HepG2 (cell line): Measurements from ENCODE around the gene AUP1. TPM values are rescaled to one million over a fixed set of nuclear protein-coding genes. Genes with fewer than 3 reads are reported as not detected.

Source experiments
- PCBP2 ChIP-seq: fragments of 200-400 bp; formaldehyde crosslinking; optimal IDR thresholded peaks from 2 replicates; pipeline ENCODE3; 2018; ENCODE audit warnings: low read length, low read depth; ENCODE audit not compliant: poor library complexity, severe bottlenecking
- SIX1 ChIP-seq: sonication (generic); formaldehyde crosslinking; IDR thresholded peaks from 2 replicates; pipeline ENCODE4 v1.4.0; 2020; ENCODE audit warnings: missing genetic modification reagents, borderline replicate concordance
- SRSF9 ChIP-seq: fragments of 200-400 bp; formaldehyde crosslinking; IDR thresholded peaks from 2 replicates; pipeline ENCODE4 v1.6.1; 2018; ENCODE audit warnings: borderline replicate concordance, mild to moderate bottlenecking, low read depth, low read length; ENCODE audit not compliant: insufficient read depth, poor library complexity, severe bottlenecking
- TAF15 ChIP-seq: fragments of 200-400 bp; formaldehyde crosslinking; IDR thresholded peaks from one replicate; pipeline ENCODE4 v1.6.1; 2018; ENCODE audit warnings: mild to moderate bottlenecking, low read depth, low read length; ENCODE audit not compliant: poor library complexity, severe bottlenecking
- TCF7L2 ChIP-seq: IDR thresholded peaks from 2 replicates; pipeline ENCODE4 v1.6.1; 2011; ENCODE audit warnings: mild to moderate bottlenecking, low read depth, low read length, moderate library complexity
- THAP11 ChIP-seq: IDR thresholded peaks from 2 replicates; pipeline ENCODE4 v1.6.1; 2016; ENCODE audit warnings: missing biosample characterization, missing genetic modification reagents
- TSC22D2 ChIP-seq: sonication (generic); formaldehyde crosslinking; IDR thresholded peaks from 2 replicates; pipeline ENCODE4 v1.5.1; 2020; ENCODE audit warnings: missing genetic modification reagents, mild to moderate bottlenecking, borderline replicate concordance
- ZNF331 ChIP-seq: sonication (generic); formaldehyde crosslinking; IDR thresholded peaks from 2 replicates; pipeline ENCODE4 v1.4.0; 2020; ENCODE audit warnings: missing genetic modification reagents
- ZNF563 ChIP-seq: sonication (generic); formaldehyde crosslinking; IDR thresholded peaks from 2 replicates; pipeline ENCODE4 v1.8.0; 2022; ENCODE audit warnings: mild to moderate bottlenecking, moderate library complexity, missing genetic modification reagents
- ZNF737 ChIP-seq: sonication (generic); formaldehyde crosslinking; IDR thresholded peaks from 2 replicates; pipeline ENCODE4 v1.5.0; 2020; ENCODE audit warnings: missing genetic modification reagents, mild to moderate bottlenecking, borderline replicate concordance
- polyA plus RNA-seq, 8 experiments: library from polyadenylated mRNA; depleted of rRNA in 3 of 8; stranded (reverse) in 7 of 8; unstranded in 1 of 8; fragments of >200 nt; fragmentation: Illumina TruSeq in 4 of 8; extraction: Trizol in 4 of 8; gene quantifications; 2 replicates each; pipeline versions ENCODE4 v1.2.1 to v1.2.3, GENCODE V29; 2011 to 2016; ENCODE audit warnings: low read depth in 4 of 8, missing spikeins in 1 of 8, mixed read lengths in 1 of 8; ENCODE audit not compliant: insufficient read depth in 1 of 8
- total RNA-seq, 5 experiments: library from RNA; depleted of rRNA; stranded (reverse); fragments of >200 nt; fragmentation: Illumina TruSeq; extraction: Trizol; gene quantifications; 2 replicates each; pipeline ENCODE4 v1.2.3, GENCODE V29; 2016; ENCODE audit warnings: low read depth in 1 of 5
- TF ChIP-seq, protein P1 (sequence below): sonication (generic); formaldehyde crosslinking; IDR thresholded peaks from 2 replicates; pipeline ENCODE4 v1.4.0; 2020; ENCODE audit warnings: mild to moderate bottlenecking, missing genetic modification reagents
- TF ChIP-seq, protein P2 (sequence below): sonication (generic); formaldehyde crosslinking; IDR thresholded peaks from 2 replicates; pipeline ENCODE4 v1.8.0; 2022; ENCODE audit warnings: missing genetic modification reagents, mild to moderate bottlenecking, moderate library complexity, borderline replicate concordance
- TF ChIP-seq, protein P3 (sequence below): sonication (generic); formaldehyde crosslinking; conservative IDR thresholded peaks from 2 replicates; pipeline ENCODE4 v1.4.0; 2020; ENCODE audit warnings: mild to moderate bottlenecking, missing genetic modification reagents, moderate library complexity

Gene AUP1
- total and polyA plus RNA-seq, 2 of the 13 experiments (the other 11 are each of a cell fraction or from before 2014, with no cell fraction given): 174 to 267 TPM

DNA sequence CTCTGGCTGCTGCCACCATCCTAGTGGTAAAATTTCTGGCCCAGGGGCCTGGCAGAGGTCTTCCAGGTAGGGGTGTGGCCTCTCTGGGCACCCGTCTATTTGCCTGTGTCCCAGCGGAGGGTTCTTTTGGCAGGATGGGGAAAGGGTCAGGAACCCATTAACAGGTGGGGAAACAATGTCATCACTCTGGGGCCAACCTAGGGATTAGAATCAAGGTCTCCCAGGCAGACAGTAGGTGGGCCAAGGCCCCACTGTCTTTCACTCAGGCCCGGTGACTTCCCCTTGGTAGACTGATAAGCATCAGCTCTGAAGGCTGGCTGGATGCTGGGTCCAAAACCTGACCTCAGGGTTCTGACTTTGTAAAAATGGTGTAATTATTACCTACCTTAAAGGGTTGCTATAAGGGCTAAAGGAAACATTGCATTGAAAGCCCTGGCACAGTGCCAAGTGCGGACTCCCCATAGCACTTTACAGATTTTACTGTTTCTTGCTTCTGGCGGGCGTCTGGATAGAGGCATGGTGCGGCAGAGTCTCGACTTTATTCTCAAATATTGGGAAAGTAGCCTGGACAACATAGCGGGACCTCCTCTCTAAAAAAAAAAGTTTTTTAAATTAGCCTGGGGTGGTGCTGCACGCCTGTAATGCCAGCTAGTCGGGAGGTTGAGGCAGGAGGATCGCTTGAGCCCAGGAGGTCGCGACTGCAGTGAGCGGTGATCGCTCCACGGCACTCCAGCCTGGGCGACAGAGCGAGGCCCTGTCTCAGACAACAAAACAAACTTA, 32.3 kb downstream of the AUP1 start (continued):
- TF ChIP-seq, protein P1, sequence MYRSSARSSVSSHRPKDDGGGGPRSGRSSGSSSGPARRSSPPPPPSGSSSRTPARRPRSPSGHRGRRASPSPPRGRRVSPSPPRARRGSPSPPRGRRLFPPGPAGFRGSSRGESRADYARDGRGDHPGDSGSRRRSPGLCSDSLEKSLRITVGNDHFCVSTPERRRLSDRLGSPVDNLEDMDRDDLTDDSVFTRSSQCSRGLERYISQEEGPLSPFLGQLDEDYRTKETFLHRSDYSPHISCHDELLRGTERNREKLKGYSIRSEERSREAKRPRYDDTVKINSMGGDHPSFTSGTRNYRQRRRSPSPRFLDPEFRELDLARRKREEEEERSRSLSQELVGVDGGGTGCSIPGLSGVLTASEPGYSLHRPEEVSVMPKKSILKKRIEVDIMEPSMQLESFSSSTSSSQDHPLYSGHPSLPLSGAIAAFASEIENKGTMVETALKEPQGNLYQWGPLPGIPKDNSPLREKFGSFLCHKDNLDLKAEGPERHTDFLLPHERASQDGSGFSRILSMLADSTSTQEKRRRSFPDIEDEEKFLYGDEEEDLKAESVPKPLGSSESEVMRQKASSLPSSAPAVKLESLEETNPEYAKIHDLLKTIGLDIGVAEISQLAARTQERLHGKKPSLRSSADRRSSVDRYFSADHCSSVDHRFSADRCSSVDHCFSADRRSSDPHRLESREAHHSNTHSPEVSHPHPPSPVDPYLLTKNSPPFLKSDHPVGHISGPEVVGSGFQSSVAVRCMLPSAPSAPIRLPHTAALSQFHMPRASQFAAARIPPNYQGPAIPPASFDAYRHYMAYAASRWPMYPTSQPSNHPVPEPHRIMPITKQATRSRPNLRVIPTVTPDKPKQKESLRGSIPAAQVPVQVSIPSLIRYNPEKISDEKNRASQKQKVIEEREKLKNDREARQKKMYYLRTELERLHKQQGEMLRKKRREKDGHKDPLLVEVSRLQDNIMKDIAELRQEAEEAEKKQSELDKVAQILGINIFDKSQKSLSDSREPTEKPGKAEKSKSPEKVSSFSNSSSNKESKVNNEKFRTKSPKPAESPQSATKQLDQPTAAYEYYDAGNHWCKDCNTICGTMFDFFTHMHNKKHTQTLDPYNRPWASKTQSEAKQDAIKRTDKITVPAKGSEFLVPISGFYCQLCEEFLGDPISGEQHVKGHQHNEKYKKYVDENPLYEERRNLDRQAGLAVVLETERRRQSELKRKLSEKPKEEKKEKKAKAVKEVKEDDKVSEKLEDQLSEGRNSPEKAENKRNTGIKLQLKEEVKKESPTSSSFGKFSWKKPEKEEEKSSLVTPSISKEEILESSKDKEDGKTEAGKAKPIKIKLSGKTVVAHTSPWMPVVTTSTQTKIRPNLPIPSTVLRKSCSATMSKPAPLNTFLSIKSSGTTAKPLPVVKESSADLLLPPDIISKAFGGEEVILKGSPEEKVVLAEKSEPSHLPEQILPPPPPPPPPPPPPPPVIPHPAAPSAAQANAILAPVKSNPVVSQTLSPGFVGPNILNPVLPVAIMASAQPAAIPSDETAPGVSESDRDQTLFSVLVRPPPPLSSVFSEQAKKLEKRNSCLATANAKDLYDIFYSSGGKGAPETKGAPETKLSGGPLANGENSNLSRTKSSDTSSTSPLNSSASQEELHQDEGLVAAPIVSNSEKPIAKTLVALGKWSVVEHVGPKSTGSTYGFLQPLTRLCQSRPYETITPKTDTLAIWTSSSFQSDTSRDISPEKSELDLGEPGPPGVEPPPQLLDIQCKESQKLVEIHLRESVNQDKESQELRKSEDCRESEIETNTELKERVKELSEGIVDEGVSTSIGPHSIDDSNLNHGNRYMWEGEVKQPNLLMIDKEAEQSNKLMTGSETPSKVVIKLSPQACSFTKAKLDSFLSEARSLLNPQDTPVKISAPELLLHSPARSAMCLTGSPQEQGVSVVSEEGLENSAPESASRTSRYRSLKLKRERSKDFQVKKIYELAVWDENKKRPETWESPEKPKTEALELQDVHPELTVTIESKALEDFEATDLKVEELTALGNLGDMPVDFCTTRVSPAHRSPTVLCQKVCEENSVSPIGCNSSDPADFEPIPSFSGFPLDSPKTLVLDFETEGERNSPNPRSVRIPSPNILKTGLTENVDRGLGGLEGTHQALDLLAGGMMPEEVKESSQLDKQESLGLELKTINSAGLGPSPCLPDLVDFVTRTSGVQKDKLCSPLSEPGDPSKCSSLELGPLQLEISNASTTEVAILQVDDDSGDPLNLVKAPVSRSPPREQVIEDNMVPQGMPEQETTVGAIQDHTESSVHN (CRISPR knock-in tag): no peak
- TF ChIP-seq ZNF331 (CRISPR knock-in tag) (peak; percentile 32), TAF15 (peak; percentile 0), ZNF563 (no peak), THAP11 (CRISPR knock-in tag) (peak; percentile 25; the same call in 1 of the 2 replicates), SIX1 (CRISPR knock-in tag) (no peak), TCF7L2 (no peak), SRSF9 (no peak), TSC22D2 (CRISPR knock-in tag) (peak; percentile 25; the same call in 1 of the 2 replicates), PCBP2 (no peak), ZNF737 (no peak)
- TF ChIP-seq, protein P2, sequence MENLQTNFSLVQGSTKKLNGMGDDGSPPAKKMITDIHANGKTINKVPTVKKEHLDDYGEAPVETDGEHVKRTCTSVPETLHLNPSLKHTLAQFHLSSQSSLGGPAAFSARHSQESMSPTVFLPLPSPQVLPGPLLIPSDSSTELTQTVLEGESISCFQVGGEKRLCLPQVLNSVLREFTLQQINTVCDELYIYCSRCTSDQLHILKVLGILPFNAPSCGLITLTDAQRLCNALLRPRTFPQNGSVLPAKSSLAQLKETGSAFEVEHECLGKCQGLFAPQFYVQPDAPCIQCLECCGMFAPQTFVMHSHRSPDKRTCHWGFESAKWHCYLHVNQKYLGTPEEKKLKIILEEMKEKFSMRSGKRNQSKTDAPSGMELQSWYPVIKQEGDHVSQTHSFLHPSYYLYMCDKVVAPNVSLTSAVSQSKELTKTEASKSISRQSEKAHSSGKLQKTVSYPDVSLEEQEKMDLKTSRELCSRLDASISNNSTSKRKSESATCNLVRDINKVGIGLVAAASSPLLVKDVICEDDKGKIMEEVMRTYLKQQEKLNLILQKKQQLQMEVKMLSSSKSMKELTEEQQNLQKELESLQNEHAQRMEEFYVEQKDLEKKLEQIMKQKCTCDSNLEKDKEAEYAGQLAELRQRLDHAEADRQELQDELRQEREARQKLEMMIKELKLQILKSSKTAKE (CRISPR knock-in tag): peak; percentile 68; the same call in 1 of the 2 replicates
- TF ChIP-seq, protein P3, sequence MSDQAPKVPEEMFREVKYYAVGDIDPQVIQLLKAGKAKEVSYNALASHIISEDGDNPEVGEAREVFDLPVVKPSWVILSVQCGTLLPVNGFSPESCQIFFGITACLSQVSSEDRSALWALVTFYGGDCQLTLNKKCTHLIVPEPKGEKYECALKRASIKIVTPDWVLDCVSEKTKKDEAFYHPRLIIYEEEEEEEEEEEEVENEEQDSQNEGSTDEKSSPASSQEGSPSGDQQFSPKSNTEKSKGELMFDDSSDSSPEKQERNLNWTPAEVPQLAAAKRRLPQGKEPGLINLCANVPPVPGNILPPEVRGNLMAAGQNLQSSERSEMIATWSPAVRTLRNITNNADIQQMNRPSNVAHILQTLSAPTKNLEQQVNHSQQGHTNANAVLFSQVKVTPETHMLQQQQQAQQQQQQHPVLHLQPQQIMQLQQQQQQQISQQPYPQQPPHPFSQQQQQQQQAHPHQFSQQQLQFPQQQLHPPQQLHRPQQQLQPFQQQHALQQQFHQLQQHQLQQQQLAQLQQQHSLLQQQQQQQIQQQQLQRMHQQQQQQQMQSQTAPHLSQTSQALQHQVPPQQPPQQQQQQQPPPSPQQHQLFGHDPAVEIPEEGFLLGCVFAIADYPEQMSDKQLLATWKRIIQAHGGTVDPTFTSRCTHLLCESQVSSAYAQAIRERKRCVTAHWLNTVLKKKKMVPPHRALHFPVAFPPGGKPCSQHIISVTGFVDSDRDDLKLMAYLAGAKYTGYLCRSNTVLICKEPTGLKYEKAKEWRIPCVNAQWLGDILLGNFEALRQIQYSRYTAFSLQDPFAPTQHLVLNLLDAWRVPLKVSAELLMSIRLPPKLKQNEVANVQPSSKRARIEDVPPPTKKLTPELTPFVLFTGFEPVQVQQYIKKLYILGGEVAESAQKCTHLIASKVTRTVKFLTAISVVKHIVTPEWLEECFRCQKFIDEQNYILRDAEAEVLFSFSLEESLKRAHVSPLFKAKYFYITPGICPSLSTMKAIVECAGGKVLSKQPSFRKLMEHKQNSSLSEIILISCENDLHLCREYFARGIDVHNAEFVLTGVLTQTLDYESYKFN (CRISPR knock-in tag): peak; percentile 76; the same call in 1 of the 2 replicates
